ENCODE data around the gene PLPPR3.
"Not testable (repeated sequence)": the region's sequence is repeated elsewhere in the genome, so short reads cannot be mapped to it uniquely, and the experiment has no call there.

PLPPR3 gene

DNA sequence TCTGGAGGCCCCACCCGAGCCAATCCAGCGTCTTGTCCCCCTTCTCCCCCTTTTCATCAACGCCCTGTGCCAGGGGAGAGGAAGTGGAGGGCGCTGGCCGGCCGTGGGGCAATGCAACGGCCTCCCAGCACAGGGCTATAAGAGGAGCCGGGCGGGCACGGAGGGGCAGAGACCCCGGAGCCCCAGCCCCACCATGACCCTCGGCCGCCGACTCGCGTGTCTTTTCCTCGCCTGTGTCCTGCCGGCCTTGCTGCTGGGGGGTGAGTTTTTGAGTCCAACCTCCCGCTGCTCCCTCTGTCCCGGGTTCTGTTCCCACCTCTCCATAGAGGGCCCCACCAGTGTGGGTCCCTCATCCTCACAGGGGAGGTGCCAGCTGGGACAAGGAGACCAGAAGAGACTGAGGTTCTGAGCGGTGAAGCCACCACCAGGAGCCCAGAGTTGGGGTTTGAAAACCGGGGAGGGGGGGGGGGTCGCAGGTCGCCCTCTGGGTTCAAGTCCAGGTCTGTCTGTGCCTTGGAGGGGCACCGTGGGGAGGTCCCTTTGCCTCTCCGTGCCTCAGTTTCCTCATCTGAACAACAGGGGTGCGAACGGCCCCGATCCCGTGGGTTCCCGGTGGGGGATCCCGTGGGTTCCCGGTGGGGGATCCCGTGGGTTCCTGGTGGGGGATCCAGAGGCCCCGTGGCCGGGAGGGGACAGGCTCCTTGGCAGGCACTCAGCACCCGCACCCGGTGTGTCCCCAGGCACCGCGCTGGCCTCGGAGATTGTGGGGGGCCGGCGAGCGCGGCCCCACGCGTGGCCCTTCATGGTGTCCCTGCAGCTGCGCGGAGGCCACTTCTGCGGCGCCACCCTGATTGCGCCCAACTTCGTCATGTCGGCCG, 30.6 kb upstream of the PLPPR3 start, which contains the start of gene ELANE:
ELANE (plus strand) TSS at position 168 of the 878 bp plus-strand sequence; CDS start at position 194, 26 bp downstream.
- H3K27ac ChIP-seq = no peak within 1 kb of the TSS
- TF ChIP-seq ZFX (IDR thresholded peaks at IDR 0.05; ENCODE audit: borderline replicate concordance) (no peak), CTCF (IDR thresholded peaks at IDR 0.05) (no peak)

GRCh38 chr19:850979-851335, 29.2 kb upstream of the PLPPR3 start:
- TF ChIP-seq CTCF (IDR thresholded peaks at IDR 0.05) (no peak), ZFX (IDR thresholded peaks at IDR 0.05; ENCODE audit: borderline replicate concordance) (no peak)

DNA sequence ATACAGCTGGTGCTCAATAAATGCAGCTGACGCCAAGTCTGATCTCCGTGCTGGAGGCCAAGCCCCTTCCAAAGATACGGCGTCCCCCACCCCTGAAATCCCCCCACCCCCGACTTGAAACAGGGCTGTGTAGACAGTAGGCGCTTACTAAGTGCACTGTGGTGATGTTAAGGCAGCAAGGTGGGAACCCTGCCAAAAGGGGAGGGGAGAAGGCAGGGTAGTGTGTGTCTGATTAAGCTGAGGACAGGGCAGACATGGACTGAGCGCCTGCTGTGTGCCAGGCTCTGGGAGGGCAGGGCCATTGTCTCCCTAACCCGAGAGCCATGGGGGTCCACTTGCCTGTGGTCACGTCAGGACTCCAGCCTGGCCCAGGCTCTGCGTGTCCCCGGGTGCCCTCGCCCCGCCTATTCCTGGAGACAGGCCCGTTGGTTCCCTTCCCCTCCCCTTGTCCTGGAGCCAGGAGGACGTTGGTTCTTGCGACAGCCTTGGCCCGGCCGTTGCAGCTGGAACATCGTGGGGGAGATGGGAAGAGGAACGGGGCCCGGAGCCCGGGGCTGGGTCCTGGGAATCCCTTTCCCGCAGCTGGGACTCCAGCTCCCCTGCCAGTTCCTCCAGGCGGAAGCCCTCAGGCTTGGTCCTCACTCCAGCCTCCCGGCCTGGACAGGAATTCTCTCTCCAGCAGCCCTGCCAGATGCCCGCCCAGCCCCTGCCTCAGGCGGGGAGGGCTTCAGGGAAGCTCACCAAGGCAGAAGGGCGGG, 28.6 kb upstream of the PLPPR3 start:
- H3K27ac ChIP-seq = no peak overlapping the region
- TF ChIP-seq ZFX (IDR thresholded peaks at IDR 0.05; ENCODE audit: borderline replicate concordance) (no peak), CTCF (IDR thresholded peaks at IDR 0.05) (no peak)

More at GRCh38 chr19:850979-851335, 29.2 kb upstream of the PLPPR3 start:
- no peak overlapping the region for H3K27ac ChIP-seq

- not testable (repeated sequence) for H3K27ac ChIP-seq
Observed at GRCh38 chr19:849195-849594, 27.4 kb upstream of the PLPPR3 start.

DNA sequence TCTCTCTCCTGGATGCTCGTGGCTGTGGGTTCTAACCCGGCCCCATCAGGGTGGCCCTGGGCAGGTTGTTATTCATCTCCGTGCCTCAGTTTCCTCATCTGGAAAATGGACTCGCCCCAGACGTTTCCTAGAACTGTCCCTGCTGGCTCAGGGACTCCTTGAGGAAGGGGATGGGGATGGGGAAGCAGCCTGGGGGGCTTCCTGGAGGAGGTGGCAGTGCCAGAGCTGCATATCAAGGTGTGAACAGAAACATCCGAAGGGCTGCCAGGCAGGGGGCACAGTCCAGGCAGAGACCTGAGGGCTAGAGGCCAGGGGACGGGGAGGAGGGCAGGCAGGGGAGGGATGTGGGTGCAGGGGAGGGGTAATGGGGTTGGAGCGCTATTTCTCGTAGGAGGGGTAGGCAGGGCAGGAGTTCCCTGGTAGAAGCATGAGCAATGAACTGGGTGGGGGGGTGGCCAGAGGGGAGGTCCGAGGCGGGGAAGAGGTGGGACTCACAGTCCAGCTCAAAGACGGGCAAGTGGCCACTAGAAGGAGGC, 26.7 kb upstream of the PLPPR3 start:
- H3K27ac ChIP-seq = no peak overlapping the region
- TF ChIP-seq ZFX (IDR thresholded peaks at IDR 0.05; ENCODE audit: borderline replicate concordance) (no peak), CTCF (IDR thresholded peaks at IDR 0.05) (no peak)

GRCh38 chr19:845707-846521, 24.2 kb upstream of the PLPPR3 start:
- TF ChIP-seq ZFX (IDR thresholded peaks at IDR 0.05; ENCODE audit: borderline replicate concordance) (no peak), CTCF (IDR thresholded peaks at IDR 0.05) (no peak)
- no peak overlapping the region for H3K27ac ChIP-seq

GRCh38 chr19:844546-844971, 22.8 kb upstream of the PLPPR3 start:
- TF ChIP-seq ZFX (IDR thresholded peaks at IDR 0.05; ENCODE audit: borderline replicate concordance) (no peak), CTCF (IDR thresholded peaks at IDR 0.05) (no peak)
- H3K27ac ChIP-seq = no peak overlapping the region

All from 22Rv1 (cell line).